GM23338 (cell line): ENCODE data around the gene HERPUD1. TPM values are rescaled to one million over a fixed set of nuclear protein-coding genes. Genes with fewer than 3 reads are reported as not detected.

ENCODE experiments used
- ATAC-seq: fragments of 200-7000 bp; cut with Tn5 transposase; 3 replicates; pipeline ENCODE4 v1.9.1; 2020
- DNase-seq: peaks from one replicate; pipeline ENCODE4 v3.0.0-alpha.2; 2015; ENCODE audit warnings: low spot score
- H2AFZ ChIP-seq: fragments of 200-600 bp; sonication (generic); 2 replicates; pipeline ENCODE4 v1.8.0; 2016; ENCODE audit warnings: antibody characterized with exemption, mild to moderate bottlenecking, moderate library complexity
- H3F3A ChIP-seq: fragments of 200-600 bp; sonication (generic); replicated peaks from 2 replicates; pipeline ENCODE4 v1.8.0; 2017; ENCODE audit warnings: antibody characterized with exemption, mixed run types, low read depth
- H3K27ac ChIP-seq: fragments of 200-600 bp; sonication (generic); 2 replicates; pipeline ENCODE4 v1.6.1; 2016; ENCODE audit warnings: low read depth
- H3K27me3 ChIP-seq: fragments of 200-600 bp; sonication (generic); 2 replicates; pipeline ENCODE4 v1.8.0; 2016; ENCODE audit warnings: mild to moderate bottlenecking, mixed run types, moderate library complexity; ENCODE audit not compliant: insufficient read depth
- H3K36me3 ChIP-seq: fragments of 200-600 bp; sonication (generic); 2 replicates; pipeline ENCODE4 v1.8.0; 2016; ENCODE audit warnings: mild to moderate bottlenecking; ENCODE audit not compliant: insufficient read depth
- H3K4me1 ChIP-seq: fragments of 200-600 bp; sonication (generic); 2 replicates; pipeline ENCODE4 v1.8.0; 2016; ENCODE audit warnings: mild to moderate bottlenecking, moderate library complexity; ENCODE audit not compliant: insufficient read depth
- H3K4me2 ChIP-seq: fragments of 200-600 bp; sonication (generic); 2 replicates; pipeline ENCODE4 v1.7.1; 2017; ENCODE audit warnings: mixed run types
- H3K4me3 ChIP-seq: fragments of 200-600 bp; sonication (generic); 2 replicates; pipeline ENCODE4 v1.6.1; 2016; ENCODE audit warnings: mixed run types
- H3K79me2 ChIP-seq: fragments of 200-600 bp; sonication (generic); replicated peaks from 2 replicates; pipeline ENCODE4 v1.8.0; 2017; ENCODE audit warnings: mild to moderate bottlenecking; ENCODE audit not compliant: insufficient read depth
- H3K9me2 ChIP-seq: fragments of 200-600 bp; sonication (generic); 2 replicates; pipeline ENCODE4 v1.8.0; 2017; ENCODE audit not compliant: insufficient read depth
- H4K20me1 ChIP-seq: fragments of 200-600 bp; sonication (generic); replicated peaks from 2 replicates; pipeline ENCODE4 v1.8.0; 2017; ENCODE audit warnings: mild to moderate bottlenecking; ENCODE audit not compliant: insufficient read depth
- H3K27ac Mint-ChIP-seq: 2 replicates; pipeline ENCODE4 v1.8.0; 2020; ENCODE audit warnings: inconsistent platforms, mild to moderate bottlenecking, moderate library complexity, mixed read lengths
- H3K27me3 Mint-ChIP-seq: 3 replicates; pipeline ENCODE4 v1.8.0; 2022; ENCODE audit warnings: low read depth, mild to moderate bottlenecking, moderate library complexity, mixed read lengths, inconsistent platforms; ENCODE audit not compliant: insufficient read depth, poor library complexity
- H3K36me3 Mint-ChIP-seq: 3 replicates; pipeline ENCODE4 v1.8.0; 2021; ENCODE audit warnings: low read depth, mild to moderate bottlenecking, inconsistent platforms, moderate library complexity, mixed read lengths
- H3K4me1 Mint-ChIP-seq: 3 replicates; pipeline ENCODE4 v1.8.0; 2020; ENCODE audit warnings: mild to moderate bottlenecking, inconsistent platforms, mixed read lengths
- H3K4me3 Mint-ChIP-seq: 3 replicates; pipeline ENCODE4 v1.8.0; 2021; ENCODE audit warnings: moderate library complexity, mild to moderate bottlenecking, inconsistent platforms, mixed read lengths
- H3K9me3 Mint-ChIP-seq: 3 replicates; pipeline ENCODE4 v1.8.0; 2020; ENCODE audit warnings: moderate library complexity, mild to moderate bottlenecking, inconsistent platforms, mixed read lengths
- CREB1 ChIP-seq: fragments of 250-450 bp; sonication (Bioruptor Pico); IDR thresholded peaks from 2 replicates; pipeline ENCODE4 v1.5.0; 2020; ENCODE audit warnings: low read depth, mild to moderate bottlenecking, moderate library complexity
- ETS1 ChIP-seq: IDR thresholded peaks from 2 replicates; pipeline ENCODE4 v1.6.1; 2016; ENCODE audit warnings: antibody characterized with exemption
- EZH2 ChIP-seq: fragments of 200-600 bp; sonication (generic); IDR thresholded peaks from one replicate; pipeline ENCODE4 v1.8.0; 2017; ENCODE audit warnings: antibody characterized with exemption, mild to moderate bottlenecking, low read depth; ENCODE audit not compliant: unreplicated experiment
- EZH2phosphoT487 ChIP-seq: fragments of 200-600 bp; sonication (generic); IDR thresholded peaks from one replicate; pipeline ENCODE4 v1.8.1; 2018; ENCODE audit warnings: antibody characterized with exemption; ENCODE audit not compliant: unreplicated experiment
- JUNB ChIP-seq: IDR thresholded peaks from one replicate; pipeline ENCODE4 v1.6.1; 2016; ENCODE audit warnings: antibody characterized with exemption; ENCODE audit not compliant: unreplicated experiment
- NANOG ChIP-seq: IDR thresholded peaks from 2 replicates; pipeline ENCODE4 v1.6.1; 2016; ENCODE audit warnings: antibody characterized with exemption, borderline replicate concordance
- REST ChIP-seq: IDR thresholded peaks from one replicate; pipeline ENCODE4 v1.6.1; 2018; ENCODE audit warnings: antibody characterized with exemption; ENCODE audit not compliant: unreplicated experiment
- ZNF114 ChIP-seq: fragments of 250-450 bp; sonication (Bioruptor Pico); IDR thresholded peaks from 2 replicates; pipeline ENCODE4 v1.5.0; 2020; ENCODE audit warnings: mild to moderate bottlenecking, moderate library complexity
- ZNF331 ChIP-seq: fragments of 250-450 bp; sonication (Bioruptor Pico); IDR thresholded peaks from 2 replicates; pipeline ENCODE4 v1.5.0; 2020; ENCODE audit warnings: low read depth, mild to moderate bottlenecking, moderate library complexity
- ZNF462 ChIP-seq: fragments of 250-450 bp; sonication (Bioruptor Pico); IDR thresholded peaks from 2 replicates; pipeline ENCODE4 v1.5.0; 2020; ENCODE audit warnings: mild to moderate bottlenecking, moderate library complexity
- polyA plus RNA-seq: library from polyadenylated mRNA; unstranded; fragments of >200 nt; fragmentation: Nextera tagmentation; extraction: Ambion mirVana; gene quantifications from 2 replicates; pipeline ENCODE4 v1.2.1, GENCODE V29; 2016
- total RNA-seq: library from RNA; depleted of rRNA; stranded (reverse); fragments of >200 nt; shearing (Covaris generic); gene quantifications from 2 replicates; pipeline ENCODE4 v1.2.3, GENCODE V29; 2014

The HERPUD1 gene
- total and polyA plus RNA-seq, 2 experiments from 2014 or later, result 41.1 to 44.1 TPM

GRCh38 chr16:56977216-56977615, 45.3 kb downstream of the HERPUD1 start:
- Mint-ChIP-seq H3K27me3 (peaks cover 6% of the 10 kb centered on the region), H3K27ac (no peak overlapping the region), H3K4me3 (no peak overlapping the region), H3K36me3 (no peaks in the 10 kb centered on the region), H3K9me3 (peaks cover 2% of the 10 kb centered on the region; the same call in 1 of the 3 replicates), H3K4me1 (no peaks in the 10 kb centered on the region; the same call in 2 of the 3 replicates)
- Histone ChIP-seq H3K36me3 (no peaks in the 10 kb centered on the region), H3F3A (no peaks in the 10 kb centered on the region), H3K27me3 (no peaks in the 10 kb centered on the region), H4K20me1 (no peaks in the 10 kb centered on the region), H2AFZ (no peak overlapping the region), H3K4me3 (no peak overlapping the region), H3K4me1 (no peaks in the 10 kb centered on the region), H3K4me2 (no peak overlapping the region), H3K27ac (no peak overlapping the region), H3K9me2 (no peaks in the 10 kb centered on the region), H3K79me2 (no peaks in the 10 kb centered on the region)
- TF ChIP-seq CREB1 (no peak), EZH2phosphoT487 (no peak), ZNF114 (no peak), REST (no peak), ZNF331 (no peak), ZNF462 (CRISPR knock-in tag) (no peak), ETS1 (no peak), JUNB (no peak), NANOG (no peak), EZH2 (no peak)
- ATAC-seq (no peak), DNase-seq (no peak)
